Epidermal melanocyte (primary cell): ENCODE data around the gene AKAP11.

Experiments used
- DNase-seq: peaks from one replicate; pipeline ENCODE4 v3.0.0; 2011; ENCODE audit warnings: low spot score; ENCODE audit not compliant: insufficient read length

AKAP11 gene

GRCh38 chr13:42274386-42275097, 2.6 kb downstream of the AKAP11 start:
- DNase-seq = no peak

GRCh38 chr13:42275098-42275471, 3.1 kb downstream of the AKAP11 start:
- DNase-seq = no peak

DNA sequence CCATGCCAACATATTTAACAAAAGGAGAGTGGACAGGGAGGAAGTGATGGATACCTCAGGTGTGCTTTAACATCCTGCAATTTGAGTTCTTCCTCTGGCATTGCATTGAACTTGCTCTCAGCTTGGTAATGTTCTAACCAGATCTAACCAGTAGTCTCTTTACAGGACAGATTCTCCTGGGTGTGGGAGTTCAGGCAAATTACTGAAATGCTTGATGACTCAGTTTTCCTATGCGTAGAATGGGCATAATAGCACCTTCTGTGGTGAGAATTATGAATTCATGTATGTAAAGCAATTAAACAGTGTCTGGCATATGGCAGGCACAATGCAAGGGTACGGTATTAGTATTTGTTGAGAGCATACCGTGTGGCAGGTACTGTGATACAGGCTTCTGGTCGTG, 3.6 kb downstream of the AKAP11 start:
- no peak for DNase-seq

DNA sequence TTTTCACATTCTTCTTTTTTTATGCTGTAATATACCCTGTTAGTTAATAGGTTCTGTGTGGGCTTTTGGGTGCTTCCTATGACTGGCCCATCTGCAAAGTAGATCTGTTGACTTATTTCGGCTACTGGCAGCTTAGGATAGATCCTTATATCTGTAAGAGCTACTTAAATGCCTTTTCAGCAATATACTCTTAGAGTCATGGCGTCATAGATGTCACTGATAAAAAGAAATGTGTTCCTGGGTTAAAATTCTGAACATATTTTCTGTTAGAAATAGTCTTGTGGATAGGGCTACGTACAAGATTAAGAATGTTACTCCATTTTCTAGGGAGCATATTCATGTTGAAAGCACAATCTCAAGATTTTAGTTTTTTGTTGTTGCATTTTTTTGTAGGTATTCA, 4.7 kb downstream of the AKAP11 start:
- DNase-seq = no peak

GRCh38 chr13:42277618-42278276, 5.8 kb downstream of the AKAP11 start:
- no peak for DNase-seq

- no peak for DNase-seq
These were observed 7.1 kb downstream of the AKAP11 start for GRCh38 chr13:42279080-42279479.

DNA sequence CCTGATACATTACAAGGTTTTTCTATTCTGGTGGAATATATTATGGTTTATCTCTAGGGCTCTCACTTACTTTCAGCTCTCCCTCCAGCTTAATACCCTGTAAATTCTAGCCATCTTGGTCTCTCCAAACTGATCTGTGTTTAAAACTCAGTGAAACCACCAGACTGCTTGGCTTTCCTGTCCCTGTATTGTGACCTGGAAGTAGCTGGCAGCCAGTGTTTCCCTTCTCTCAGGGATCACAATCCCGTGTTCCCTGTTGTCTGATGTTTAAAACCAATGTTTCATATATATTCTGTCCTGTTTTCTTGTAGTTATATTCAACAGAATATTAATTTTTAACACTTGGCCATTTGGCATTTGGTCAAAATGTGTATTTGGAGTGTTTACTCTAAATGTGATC, 8.0 kb downstream of the AKAP11 start:
- DNase-seq = no peak

DNA sequence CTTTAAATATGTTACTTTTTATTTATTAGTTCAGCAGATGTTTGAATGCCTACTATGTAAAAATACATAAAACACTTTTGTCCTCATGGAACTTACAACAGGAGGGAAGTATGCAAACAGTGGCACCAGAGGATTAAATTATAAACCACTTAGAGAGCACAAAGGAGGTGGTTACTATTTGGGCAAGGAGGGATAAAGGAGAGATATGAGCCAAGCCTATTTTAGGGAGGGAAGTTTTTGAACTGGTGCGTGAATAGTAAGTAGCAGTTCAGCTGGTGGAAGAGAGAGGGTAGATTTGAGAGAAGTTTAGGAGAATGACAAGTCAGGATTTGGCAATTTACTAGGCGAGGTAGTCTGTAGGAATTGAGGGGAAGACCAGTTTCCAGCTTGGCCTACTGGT, 8.6 kb downstream of the AKAP11 start:
- DNase-seq = no peak

GRCh38 chr13:42283574-42283973, 11.6 kb downstream of the AKAP11 start:
- no peak for DNase-seq

GRCh38 chr13:42284068-42284467, 12.1 kb downstream of the AKAP11 start:
- DNase-seq = no peak

- no peak for DNase-seq
These were observed 26.4 kb downstream of the AKAP11 start for GRCh38 chr13:42298392-42298791.

DNA sequence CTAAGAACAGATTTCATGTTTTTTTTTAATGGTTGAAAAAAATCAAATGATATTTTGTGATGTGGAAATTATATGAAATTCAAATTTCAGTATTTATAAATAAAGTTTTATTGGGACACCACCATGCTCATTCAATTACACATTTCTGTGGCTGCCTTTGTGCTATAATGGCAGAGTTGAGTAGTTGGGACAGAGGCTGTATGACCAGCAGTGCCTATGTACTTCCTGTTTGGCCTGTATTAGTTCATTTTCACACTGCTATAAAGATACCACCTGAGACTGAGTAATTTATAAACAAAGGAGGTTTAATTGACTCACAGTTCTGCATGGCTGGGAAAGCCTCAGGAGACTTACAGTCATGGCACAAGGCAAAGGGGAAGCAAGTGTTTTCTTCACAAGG, 33.6 kb downstream of the AKAP11 start:
- no peak for DNase-seq

DNA sequence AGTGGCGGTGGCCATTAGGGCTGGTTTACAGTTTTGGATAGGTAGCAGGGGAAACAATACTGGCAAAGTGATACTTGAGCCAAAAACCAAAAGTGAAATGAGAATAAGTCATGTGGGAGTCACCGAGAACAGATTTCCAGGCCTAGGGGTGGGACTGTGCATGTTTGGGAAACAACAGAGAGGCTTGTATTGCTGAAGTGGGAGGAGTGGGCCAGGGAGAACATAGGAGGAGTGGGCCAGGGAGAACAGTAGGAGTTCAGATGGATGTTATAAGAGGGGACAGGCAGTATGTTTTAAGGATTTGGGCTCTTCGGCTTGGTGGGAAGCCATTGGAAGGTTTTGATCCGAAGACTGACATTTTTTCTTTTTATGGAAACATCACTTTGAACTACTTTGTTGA, 35.5 kb downstream of the AKAP11 start:
- no peak for DNase-seq

DNA sequence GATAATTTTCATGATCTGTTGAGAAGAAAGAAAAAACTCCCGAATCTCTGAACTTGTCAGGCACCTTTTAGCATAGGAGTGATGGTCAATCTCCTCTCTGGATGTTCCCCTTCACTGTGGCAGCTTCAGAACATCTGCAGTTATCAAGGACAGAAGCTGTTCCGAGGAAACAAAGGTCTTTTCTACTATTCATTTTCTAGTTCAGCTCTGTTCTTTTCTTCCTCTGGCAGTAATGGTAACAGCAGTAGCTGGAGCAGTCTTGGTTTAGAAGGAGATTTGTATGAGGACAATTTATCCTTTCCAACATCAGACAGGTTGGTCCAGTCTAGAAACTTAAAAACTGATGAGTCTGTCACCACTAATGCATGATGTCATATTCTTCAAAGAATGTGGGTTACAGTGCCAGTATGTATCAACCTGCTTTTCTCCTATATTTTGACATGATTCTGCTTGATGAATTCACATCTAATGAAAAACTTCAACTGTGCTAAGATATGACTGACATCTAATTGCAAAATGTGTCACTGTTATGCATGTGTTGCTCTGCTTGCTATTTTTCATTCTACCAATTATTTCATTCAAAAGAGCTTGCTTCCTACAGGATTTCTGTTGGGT, 41.0 kb downstream of the AKAP11 start:
- no peak for DNase-seq

- DNase-seq = no peak
These were observed 46.6 kb downstream of the AKAP11 start for GRCh38 chr13:42318570-42318969.

DNA sequence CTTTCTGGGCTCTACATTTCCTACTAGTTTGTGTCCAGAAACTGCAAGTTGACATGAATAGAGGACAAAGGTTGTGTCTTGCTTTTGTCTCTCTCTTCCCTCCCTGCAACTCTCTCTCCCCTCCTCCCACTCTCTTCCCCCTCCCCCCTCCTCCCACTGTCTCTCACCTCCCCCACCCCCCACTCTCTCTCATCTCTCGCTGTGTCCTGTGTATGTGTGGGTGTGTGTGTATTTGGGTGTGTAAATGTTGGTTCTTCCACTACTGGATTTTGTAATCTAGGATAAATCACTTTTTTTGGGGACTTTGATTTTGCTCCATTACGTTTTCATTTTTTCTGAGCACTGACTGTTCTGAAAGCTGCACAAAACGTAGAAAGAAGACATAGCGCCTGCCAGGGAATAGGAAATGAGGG, 48.4 kb downstream of the AKAP11 start:
- DNase-seq = no peak

DNA sequence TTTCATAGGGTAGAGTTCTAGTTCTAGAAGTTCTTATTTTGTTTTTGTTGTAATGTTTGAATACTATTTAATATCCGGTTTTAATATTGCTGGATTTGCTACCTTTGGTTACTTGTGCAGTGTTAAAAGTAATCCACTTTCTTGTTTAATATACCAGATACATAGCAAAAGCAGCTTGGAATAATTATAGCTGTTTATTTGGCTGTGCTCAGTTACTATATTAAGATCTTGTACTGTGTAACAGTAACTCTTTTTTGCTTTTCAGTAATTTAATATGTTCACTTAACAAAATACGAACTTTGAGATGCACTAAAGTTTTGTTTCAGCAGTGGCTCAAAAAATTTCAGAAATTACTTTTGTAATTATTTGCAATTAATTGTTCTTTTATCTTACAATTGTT, 50.9 kb downstream of the AKAP11 start:
- DNase-seq = no peak

- no peak for DNase-seq
These were observed 52.8 kb downstream of the AKAP11 start for GRCh38 chr13:42324704-42325103.

DNA sequence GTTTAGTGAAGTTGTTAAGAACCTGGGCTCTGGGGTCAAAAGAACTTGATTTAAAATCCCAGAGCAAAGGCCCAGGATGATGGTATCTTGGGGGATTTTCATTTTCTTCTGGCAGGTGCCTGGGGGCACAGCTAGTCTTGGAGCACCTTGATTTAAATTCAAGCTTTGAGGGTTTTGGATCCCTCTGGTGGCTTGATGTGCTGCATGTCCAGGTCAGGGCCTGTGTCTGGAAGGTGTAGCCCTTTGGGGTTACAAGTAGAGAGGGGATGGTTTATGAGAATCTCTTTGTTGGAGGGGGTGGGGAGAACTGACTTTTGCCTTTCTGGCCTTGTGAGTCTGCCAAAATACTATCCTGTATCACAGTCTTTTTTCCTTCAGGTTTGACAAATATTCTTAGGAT, 55.8 kb downstream of the AKAP11 start:
- no peak for DNase-seq

- DNase-seq = no peak
These were observed 56.7 kb downstream of the AKAP11 start for GRCh38 chr13:42328672-42329071.

GRCh38 chr13:42329239-42329638, 57.3 kb downstream of the AKAP11 start:
- no peak for DNase-seq

DNA sequence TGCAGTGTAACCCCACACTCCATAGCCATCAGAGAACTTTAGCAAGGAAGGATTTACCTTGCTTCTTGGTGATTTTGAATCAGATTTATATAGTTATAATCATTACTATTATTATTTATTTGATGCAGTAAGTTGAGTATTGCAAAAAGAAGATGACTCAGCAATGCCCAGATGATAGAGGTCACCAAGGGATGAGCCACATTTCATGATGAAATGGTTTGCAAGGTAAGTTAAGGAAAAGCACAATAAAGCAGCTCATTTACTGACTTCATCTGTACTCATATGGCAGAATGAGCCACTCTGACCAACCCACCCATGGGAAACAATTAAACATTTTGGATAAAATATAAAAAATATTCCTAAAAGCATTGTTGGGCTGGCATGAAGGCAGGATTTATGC, 59.1 kb downstream of the AKAP11 start:
- no peak for DNase-seq
